GM23248 (cell line): ENCODE data around the gene MYO5C. TPM values are rescaled to one million over a fixed set of nuclear protein-coding genes. Genes with fewer than 3 reads are reported as not detected.

Source experiments
- DNase-seq: peaks from one replicate; pipeline ENCODE4 v3.0.0-alpha.2; 2015
- H2AFZ ChIP-seq: fragments of 200-600 bp; sonication (generic); 2 replicates; pipeline ENCODE4 v1.6.1; 2016; ENCODE audit warnings: antibody characterized with exemption
- H3F3A ChIP-seq: fragments of 200-600 bp; sonication (generic); 2 replicates; pipeline ENCODE4 v1.6.1; 2016; ENCODE audit warnings: mild to moderate bottlenecking, antibody characterized with exemption, mixed run types; ENCODE audit not compliant: insufficient read depth
- H3K27ac ChIP-seq: fragments of 200-600 bp; sonication (generic); 2 replicates; pipeline ENCODE4 v1.5.1; 2016; ENCODE audit warnings: mild to moderate bottlenecking
- H3K27me3 ChIP-seq: fragments of 200-600 bp; sonication (generic); replicated peaks from 2 replicates; pipeline ENCODE4 v1.6.1; 2016; ENCODE audit warnings: mild to moderate bottlenecking; ENCODE audit not compliant: insufficient read depth
- H3K36me3 ChIP-seq: fragments of 200-600 bp; sonication (generic); 2 replicates; pipeline ENCODE4 v1.6.1; 2016; ENCODE audit warnings: low read depth, mild to moderate bottlenecking
- H3K4me1 ChIP-seq: fragments of 200-600 bp; sonication (generic); 2 replicates; pipeline ENCODE4 v1.6.1; 2016; ENCODE audit warnings: mild to moderate bottlenecking; ENCODE audit not compliant: insufficient read depth
- H3K4me2 ChIP-seq: fragments of 200-600 bp; sonication (generic); one replicate; pipeline ENCODE4 v1.6.1; 2016; ENCODE audit warnings: mild to moderate bottlenecking; ENCODE audit not compliant: unreplicated experiment
- H3K4me3 ChIP-seq: fragments of 200-600 bp; sonication (generic); 2 replicates; pipeline ENCODE4 v1.5.1; 2016; ENCODE audit warnings: mild to moderate bottlenecking
- H3K79me2 ChIP-seq: fragments of 200-600 bp; sonication (generic); 2 replicates; pipeline ENCODE4 v1.6.1; 2016; ENCODE audit warnings: mild to moderate bottlenecking; ENCODE audit not compliant: insufficient read depth
- H3K9ac ChIP-seq: fragments of 200-600 bp; sonication (generic); 2 replicates; pipeline ENCODE4 v1.6.1; 2016; ENCODE audit warnings: mild to moderate bottlenecking
- H3K9me2 ChIP-seq: fragments of 200-600 bp; sonication (generic); 2 replicates; pipeline ENCODE4 v1.6.1; 2016; ENCODE audit warnings: mixed run types, mild to moderate bottlenecking, moderate library complexity; ENCODE audit not compliant: insufficient read depth
- H3K9me3 ChIP-seq: fragments of 200-600 bp; sonication (generic); one replicate; pipeline ENCODE4 v1.6.1; 2017; ENCODE audit warnings: low read depth
- H4K20me1 ChIP-seq: fragments of 200-600 bp; sonication (generic); 2 replicates; pipeline ENCODE4 v1.6.0; 2016; ENCODE audit not compliant: insufficient read depth
- EZH2 ChIP-seq: fragments of 200-600 bp; sonication (generic); IDR thresholded peaks from 2 replicates; pipeline ENCODE4 v1.6.1; 2018; ENCODE audit warnings: antibody characterized with exemption, mild to moderate bottlenecking; ENCODE audit not compliant: insufficient read depth, poor library complexity, severe bottlenecking
- EZH2phosphoT487 ChIP-seq: fragments of 200-600 bp; sonication (generic); IDR thresholded peaks from 2 replicates; pipeline ENCODE4 v1.6.1; 2018; ENCODE audit warnings: antibody characterized with exemption, moderate library complexity, mild to moderate bottlenecking, low read depth; ENCODE audit not compliant: insufficient read depth
- WGBS, 2 experiments: methylation state at CpG; one replicate each; pipeline ENCODE4 v1.1.6; 2015 to 2017; ENCODE audit warnings: low lambda C conversion rate in 2 of 2, low coverage in 1 of 2; ENCODE audit errors: missing lambda C conversion rate in 2 of 2; 5-methylcytosine and 5-hydroxymethylcytosine counted together
- in situ Hi-C: fragments of 300-500 bp; cut with MboI; formaldehyde crosslinking; loops from 2 replicates; pipeline ENCODE4 v1.15.0; 2020
- polyA plus RNA-seq: library from polyadenylated mRNA; unstranded; fragments of >200 nt; fragmentation: Nextera tagmentation; extraction: Ambion mirVana; gene quantifications from 2 replicates; pipeline ENCODE4 v1.2.1, GENCODE V29; 2016
- total RNA-seq: library from RNA; depleted of rRNA; stranded (reverse); fragments of >200 nt; shearing (Covaris generic); gene quantifications from 2 replicates; pipeline ENCODE4 v1.2.3, GENCODE V29; 2014

The MYO5C gene
- total and polyA plus RNA-seq, 2 experiments from 2014 or later: not detected

DNA sequence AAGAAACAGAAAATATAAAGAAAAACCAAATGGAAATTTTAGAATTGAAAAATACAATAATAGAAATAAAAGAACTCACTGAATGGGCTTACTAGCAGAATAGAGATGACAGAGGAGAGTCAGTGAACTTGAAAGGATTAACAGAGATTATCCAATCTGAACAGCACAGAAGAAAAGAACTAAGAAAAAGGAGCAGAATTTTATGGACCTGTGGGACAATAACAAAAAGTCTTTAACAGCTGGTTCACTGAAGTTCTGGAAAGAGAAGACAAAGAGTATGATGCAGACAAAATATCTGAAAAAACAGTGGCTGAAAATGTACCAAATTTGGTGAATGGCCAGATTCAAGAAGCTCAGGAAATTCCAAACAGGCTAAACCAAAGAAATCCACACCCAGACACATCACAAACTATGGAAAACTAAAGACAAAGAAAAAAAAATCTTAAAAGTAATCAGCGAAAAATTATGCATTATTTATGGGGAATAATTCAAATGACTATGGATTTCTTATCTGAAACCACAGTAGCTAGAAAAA, 94.7 kb downstream of the MYO5C start:
- H3K27me3 ChIP-seq: no peaks in the 10 kb centered on the region
- no peak for TF ChIP-seq EZH2phosphoT487
- no peak for TF ChIP-seq EZH2
- peak overlapping the region; percentile 26 for H3K4me2 ChIP-seq
- in situ Hi-C loops: no loop called here
- no peak overlapping the region for H3K9ac ChIP-seq
- peaks cover 11% of the 10 kb centered on the region for H3K4me1 ChIP-seq
- H3K36me3 ChIP-seq: no peaks in the 10 kb centered on the region
- DNase-seq: peak; percentile 29
- H3K4me3 ChIP-seq: no peak overlapping the region
- no peaks in the 10 kb centered on the region for H3K9me2 ChIP-seq
- peak overlapping the region; percentile 43 for H2AFZ ChIP-seq
- no peaks in the 10 kb centered on the region for H3K79me2 ChIP-seq
- H3F3A ChIP-seq: peaks cover 8% of the 10 kb centered on the region; the same call in 1 of the 2 replicates
- H4K20me1 ChIP-seq: no peaks in the 10 kb centered on the region
- no peaks in the 10 kb centered on the region for H3K9me3 ChIP-seq
- H3K27ac ChIP-seq: no peak overlapping the region
- WGBS, 2 experiments: 71 to 83% methylated on average over 1 of the region's 1 CpG

DNA sequence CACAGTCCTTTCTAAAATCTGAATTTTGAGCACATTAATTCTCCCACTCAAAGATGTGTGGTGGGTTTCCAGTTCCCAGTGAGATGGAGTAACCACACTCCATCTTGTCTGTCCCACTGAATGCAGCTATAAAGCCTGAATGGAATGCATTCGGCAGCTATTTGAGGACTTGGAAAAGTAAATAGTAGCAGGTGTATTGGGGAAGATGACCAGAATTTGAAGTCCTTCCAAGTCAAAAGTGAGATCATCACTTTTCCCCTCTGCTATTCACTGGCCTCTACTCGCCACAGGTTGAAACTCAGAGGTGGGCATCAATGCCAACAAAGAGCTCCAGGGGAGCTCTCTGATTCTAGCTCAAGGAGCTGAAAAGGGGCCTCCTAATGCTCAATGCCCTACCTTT, 96.3 kb downstream of the MYO5C start:
- peaks cover 9% of the 10 kb centered on the region for H3F3A ChIP-seq
- H3K79me2 ChIP-seq: no peaks in the 10 kb centered on the region
- no peak overlapping the region for H3K9ac ChIP-seq
- H3K9me2 ChIP-seq: no peaks in the 10 kb centered on the region
- H3K9me3 ChIP-seq: no peaks in the 10 kb centered on the region
- H3K4me1 ChIP-seq: peaks cover 11% of the 10 kb centered on the region
- no peaks in the 10 kb centered on the region for H3K27me3 ChIP-seq
- no peak overlapping the region for H3K4me3 ChIP-seq
- H3K4me2 ChIP-seq: no peak overlapping the region
- WGBS, 2 experiments: 83 to 92% methylated on average over 2 of the region's 2 CpGs
- DNase-seq: no peak
- H4K20me1 ChIP-seq: no peaks in the 10 kb centered on the region
- H2AFZ ChIP-seq: no peak overlapping the region
- TF ChIP-seq EZH2 (no peak), EZH2phosphoT487 (no peak)
- H3K36me3 ChIP-seq: no peaks in the 10 kb centered on the region
- H3K27ac ChIP-seq: no peak overlapping the region
- in situ Hi-C loops: loop anchor here (10.0 kb wide), 1 partner anchor 64 kb away; no protein-coding TSS in a partner anchor

DNA sequence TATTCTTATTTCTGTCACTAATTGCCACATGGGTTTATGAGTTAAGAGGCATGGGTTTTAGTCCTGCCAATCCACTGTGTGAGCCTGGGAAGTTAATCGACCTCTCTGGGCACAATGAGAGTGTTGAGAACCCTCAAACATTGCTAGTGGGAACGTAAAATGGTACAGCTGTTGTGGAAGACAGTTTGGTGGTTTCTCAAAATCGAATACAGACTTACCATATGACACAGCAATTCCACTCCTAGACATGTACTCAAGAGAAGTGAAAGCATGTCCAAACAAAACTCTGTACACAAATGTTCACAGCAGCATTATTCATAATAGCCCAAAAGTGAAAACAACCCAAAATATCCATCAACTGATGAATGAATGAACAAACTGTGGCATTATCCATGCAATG, 98.7 kb downstream of the MYO5C start:
- Histone ChIP-seq H3K27me3 (no peaks in the 10 kb centered on the region), H3K27ac (no peak overlapping the region), H3K4me1 (peaks cover 22% of the 10 kb centered on the region), H3K4me3 (no peak overlapping the region), H3K9ac (no peak overlapping the region), H3K36me3 (no peaks in the 10 kb centered on the region), H4K20me1 (no peaks in the 10 kb centered on the region), H3K79me2 (no peaks in the 10 kb centered on the region), H3K4me2 (no peak overlapping the region), H2AFZ (no peak overlapping the region), H3K9me2 (no peaks in the 10 kb centered on the region), H3F3A (peaks cover 20% of the 10 kb centered on the region), H3K9me3 (no peaks in the 10 kb centered on the region)
- 40 to 54% methylated on average over 3 of the region's 3 CpGs for whole genome bisulfite sequencing, 2 experiments
- no peak for TF ChIP-seq EZH2phosphoT487
- TF ChIP-seq EZH2: no peak
- no peak for DNase-seq
- in situ Hi-C loops: loop anchor here (10.0 kb wide), 1 partner anchor 62 kb away; no protein-coding TSS in a partner anchor

DNA sequence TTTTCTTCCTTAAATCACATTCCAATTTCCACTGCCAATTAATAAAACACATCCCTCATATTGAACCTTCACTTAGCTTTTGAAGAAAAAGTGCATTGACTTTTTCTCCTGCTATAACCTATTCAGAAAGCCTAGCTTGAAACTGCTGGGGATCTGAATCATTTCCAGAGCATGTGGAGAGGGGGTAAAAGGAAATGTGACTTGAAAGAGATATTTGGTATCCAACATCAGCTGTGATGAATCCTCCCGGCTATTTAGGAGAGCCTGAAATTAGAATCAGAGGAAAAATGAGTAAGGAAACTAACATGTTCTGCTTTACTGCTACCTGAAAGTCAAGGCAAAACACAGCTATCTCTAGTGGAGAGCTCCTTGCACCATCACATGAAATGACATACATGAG, 101.8 kb downstream of the MYO5C start:
- no peak overlapping the region for H3K27ac ChIP-seq
- no peak for TF ChIP-seq EZH2phosphoT487
- no peak for TF ChIP-seq EZH2
- H3K9ac ChIP-seq: no peak overlapping the region
- H3K36me3 ChIP-seq: no peaks in the 10 kb centered on the region
- H3K4me3 ChIP-seq: no peak overlapping the region
- H3F3A ChIP-seq: peaks cover 11% of the 10 kb centered on the region
- peak; percentile 43 for DNase-seq
- H3K9me2 ChIP-seq: no peaks in the 10 kb centered on the region
- no peaks in the 10 kb centered on the region for H3K9me3 ChIP-seq
- peak overlapping the region; percentile 15 for H3K4me2 ChIP-seq
- whole genome bisulfite sequencing, 2 experiments: 3 to 5% methylated on average over 1 of the region's 1 CpG
- H3K4me1 ChIP-seq: peaks cover 10% of the 10 kb centered on the region
- H3K79me2 ChIP-seq: no peaks in the 10 kb centered on the region
- in situ Hi-C loops: loop anchor here (10.0 kb wide), 1 partner anchor 59 kb away; no protein-coding TSS in a partner anchor
- H3K27me3 ChIP-seq: no peaks in the 10 kb centered on the region
- peak overlapping the region; percentile 62 for H2AFZ ChIP-seq
- H4K20me1 ChIP-seq: no peaks in the 10 kb centered on the region
